Testis (tissue), 2 donors: Measurements from ENCODE around the gene ZPLD1.

Experiments used
- POLR2A ChIP-seq: fragments of 450-650 bp; IDR thresholded peaks from one replicate; pipeline ENCODE4 v1.6.1; 2017; ENCODE audit warnings: antibody characterized with exemption, mild to moderate bottlenecking, moderate library complexity
- TF ChIP-seq, protein P1 (sequence below), 3 experiments: fragments of 450-650 bp in 2 of 3; fragments of 200-600 bp in 1 of 3; sonication (generic) in 1 of 3; IDR thresholded peaks; one replicate each; pipeline ENCODE4 v1.5.1; 2016 to 2019; ENCODE audit warnings: antibody characterized with exemption in 3 of 3, mild to moderate bottlenecking in 2 of 3, moderate library complexity in 1 of 3

DNA sequence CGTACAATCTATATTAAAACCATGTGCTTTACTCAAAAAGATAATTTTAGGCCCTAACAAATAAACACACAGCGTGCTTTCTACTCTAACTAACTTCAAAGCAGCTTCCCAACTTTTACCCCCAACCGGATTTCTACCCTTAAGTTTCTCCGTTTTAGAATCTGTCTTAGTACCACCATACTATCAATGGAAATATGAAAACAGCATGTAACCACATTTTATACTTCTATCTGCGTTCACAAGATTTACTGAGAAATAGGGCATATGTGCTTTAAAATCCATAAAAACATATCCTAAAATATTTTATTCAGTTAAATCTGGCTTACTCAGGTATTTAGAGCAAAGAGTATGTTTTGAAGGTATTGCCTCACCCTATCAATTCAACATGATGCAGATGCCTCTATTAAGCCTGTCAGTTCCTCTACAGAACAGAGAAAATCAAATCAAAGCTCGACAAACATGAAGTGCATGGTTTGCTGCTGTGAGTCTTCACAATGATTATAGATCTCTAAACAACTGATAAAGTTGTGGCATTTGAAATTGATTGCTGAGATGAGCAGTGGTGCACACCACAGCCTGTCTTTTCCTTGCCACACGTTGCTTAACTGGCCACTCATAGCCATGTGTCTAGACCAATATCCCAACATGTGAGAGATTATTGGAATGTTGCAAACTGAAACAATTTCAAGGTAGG, 44.5 kb upstream of the ZPLD1 start:
- TF ChIP-seq, protein P1, sequence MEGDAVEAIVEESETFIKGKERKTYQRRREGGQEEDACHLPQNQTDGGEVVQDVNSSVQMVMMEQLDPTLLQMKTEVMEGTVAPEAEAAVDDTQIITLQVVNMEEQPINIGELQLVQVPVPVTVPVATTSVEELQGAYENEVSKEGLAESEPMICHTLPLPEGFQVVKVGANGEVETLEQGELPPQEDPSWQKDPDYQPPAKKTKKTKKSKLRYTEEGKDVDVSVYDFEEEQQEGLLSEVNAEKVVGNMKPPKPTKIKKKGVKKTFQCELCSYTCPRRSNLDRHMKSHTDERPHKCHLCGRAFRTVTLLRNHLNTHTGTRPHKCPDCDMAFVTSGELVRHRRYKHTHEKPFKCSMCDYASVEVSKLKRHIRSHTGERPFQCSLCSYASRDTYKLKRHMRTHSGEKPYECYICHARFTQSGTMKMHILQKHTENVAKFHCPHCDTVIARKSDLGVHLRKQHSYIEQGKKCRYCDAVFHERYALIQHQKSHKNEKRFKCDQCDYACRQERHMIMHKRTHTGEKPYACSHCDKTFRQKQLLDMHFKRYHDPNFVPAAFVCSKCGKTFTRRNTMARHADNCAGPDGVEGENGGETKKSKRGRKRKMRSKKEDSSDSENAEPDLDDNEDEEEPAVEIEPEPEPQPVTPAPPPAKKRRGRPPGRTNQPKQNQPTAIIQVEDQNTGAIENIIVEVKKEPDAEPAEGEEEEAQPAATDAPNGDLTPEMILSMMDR (IDR thresholded peaks at IDR 0.05): no peak
- TF ChIP-seq POLR2A: no peak
